Stimulated activated naive CD8-positive, alpha-beta T cell treated with anti-CD3 and anti-CD28 coated beads, Interleukin-15, amount 100 ng/mL, for 72 hours (primary cell): ENCODE measurements around the gene DCAF8L1.
"Not testable (repeated sequence)": the region's sequence is repeated elsewhere in the genome, so short reads cannot be mapped to it uniquely, and the experiment has no call there.

Experiments
- ATAC-seq: fragments of 150-1000 bp; cut with Tn5 transposase; 2 replicates; pipeline ENCODE4 v1.10.0; 2021; ENCODE audit warnings: mild to moderate bottlenecking, moderate library complexity
- DNase-seq, 2 donors: peaks; one replicate each; pipeline ENCODE4 v3.0.0; 2021 to 2022
- H3K27ac Mint-ChIP-seq, 2 donors: one replicate each; pipeline ENCODE4 v1.8.0; 2022; ENCODE audit warnings: mild to moderate bottlenecking in 2 of 2, mixed read lengths in 2 of 2, moderate library complexity in 2 of 2
- H3K27me3 Mint-ChIP-seq: one replicate; pipeline ENCODE4 v1.8.0; 2022; ENCODE audit warnings: mixed read lengths
- H3K4me1 Mint-ChIP-seq: one replicate; pipeline ENCODE4 v1.8.0; 2022; ENCODE audit warnings: mild to moderate bottlenecking, mixed read lengths
- H3K4me3 Mint-ChIP-seq, 2 donors: one replicate each; pipeline ENCODE4 v1.8.0; 2022; ENCODE audit warnings: mild to moderate bottlenecking in 2 of 2, mixed read lengths in 2 of 2, moderate library complexity in 1 of 2
- H3K9me3 Mint-ChIP-seq, 2 donors: one replicate each; pipeline ENCODE4 v1.8.0; 2022; ENCODE audit warnings: mixed read lengths in 2 of 2

Gene DCAF8L1

DNA sequence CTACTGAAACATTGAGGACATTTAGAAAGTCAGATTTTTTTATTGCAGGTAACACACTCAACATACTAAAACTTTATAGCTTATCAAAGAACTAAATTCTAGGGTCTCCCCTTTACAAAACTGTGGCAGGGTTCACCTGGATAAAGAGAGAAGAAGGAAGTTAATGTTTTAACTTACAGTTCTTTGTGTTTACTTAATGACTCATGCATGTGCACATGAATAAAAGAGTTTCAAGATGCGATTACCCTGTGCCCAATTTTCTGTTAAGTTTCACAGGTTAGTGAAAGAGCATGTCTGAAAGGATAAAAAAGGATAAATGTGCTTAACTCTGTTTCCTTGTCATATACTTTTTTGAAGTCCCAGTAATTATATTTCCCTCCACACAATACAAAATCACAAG, 16.8 kb downstream of the DCAF8L1 start:
- Mint-ChIP-seq H3K9me3 (no peaks in the 10 kb centered on the region), H3K4me3 (no peak overlapping the region), H3K27ac (no peak overlapping the region), H3K4me1 (no peaks in the 10 kb centered on the region), H3K27me3 (no peaks in the 10 kb centered on the region)
- ATAC-seq (no peak), DNase-seq (no peak)

DNA sequence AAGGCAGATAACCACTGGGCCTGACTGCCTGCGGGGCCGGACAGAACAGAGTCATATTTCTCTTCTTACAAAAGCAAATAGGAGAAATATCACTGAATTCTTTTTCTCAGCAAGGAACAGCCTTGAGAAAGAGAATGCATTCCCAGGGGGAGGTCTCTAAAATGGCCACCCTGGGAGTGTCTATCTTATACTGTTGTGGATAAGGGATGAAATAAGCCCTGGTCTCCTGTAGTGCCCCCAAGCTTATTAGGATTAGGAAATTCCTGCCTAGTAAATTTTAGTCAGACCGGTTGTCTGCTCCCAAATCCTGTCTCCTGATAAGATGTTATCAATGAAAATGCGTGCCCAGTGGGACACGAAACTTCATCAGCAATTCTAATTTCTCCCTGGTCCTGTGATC, 20.8 kb downstream of the DCAF8L1 start:
- not testable (repeated sequence) for H3K4me1 Mint-ChIP-seq, H3K4me3 Mint-ChIP-seq, DNase-seq, H3K27ac Mint-ChIP-seq, H3K27me3 Mint-ChIP-seq, ATAC-seq, H3K9me3 Mint-ChIP-seq

DNA sequence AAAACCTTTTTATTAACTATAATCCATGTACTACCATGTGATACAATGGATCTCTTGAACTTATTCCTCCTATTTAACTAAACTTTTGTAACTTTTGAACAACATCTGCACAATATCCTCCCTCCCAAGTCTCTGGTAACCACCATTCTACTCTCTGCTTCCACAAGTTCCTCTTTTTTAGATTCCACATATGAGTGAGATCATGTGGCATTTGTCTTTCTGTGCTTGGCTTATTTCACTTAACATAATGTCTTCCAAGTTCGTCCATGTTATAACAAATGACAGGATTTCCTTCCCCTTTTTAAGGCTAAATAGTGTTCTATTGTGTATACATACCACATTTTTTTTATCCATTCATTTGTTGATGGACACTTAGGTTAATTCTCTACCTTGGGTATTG, 28.1 kb downstream of the DCAF8L1 start:
- Mint-ChIP-seq H3K27me3 (no peaks in the 10 kb centered on the region), H3K4me3 (no peak overlapping the region), H3K27ac (no peak overlapping the region), H3K9me3 (peaks cover 0 to 7% of the 10 kb centered on the region in 2 donors), H3K4me1 (no peaks in the 10 kb centered on the region)
- ATAC-seq (no peak), DNase-seq (no peak)

DNA sequence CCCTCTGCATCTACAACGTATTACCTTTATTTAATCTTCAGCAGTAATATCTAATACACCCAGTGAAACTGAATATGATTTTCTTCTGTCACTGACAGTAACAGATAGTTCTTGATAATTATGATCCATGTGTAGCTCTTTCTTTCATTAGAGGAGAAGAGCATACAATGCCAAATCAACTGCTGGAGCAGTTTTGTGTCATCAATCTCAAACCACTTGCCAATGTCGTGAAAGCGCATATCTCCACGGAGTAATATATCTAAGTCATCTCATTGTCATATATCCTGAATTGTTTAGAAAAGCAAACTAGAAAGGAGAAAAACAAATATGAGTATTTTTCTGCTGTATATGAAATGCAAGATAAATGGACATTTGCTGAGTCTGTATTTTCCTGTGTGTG, 47.9 kb downstream of the DCAF8L1 start:
- no peak for ATAC-seq
- DNase-seq = no peak
- no peak overlapping the region for H3K27ac Mint-ChIP-seq
- no peaks in the 10 kb centered on the region for H3K27me3 Mint-ChIP-seq
- no peaks in the 10 kb centered on the region for H3K4me1 Mint-ChIP-seq
- no peak overlapping the region for H3K4me3 Mint-ChIP-seq
- peaks cover 0 to 6% of the 10 kb centered on the region in 2 donors for H3K9me3 Mint-ChIP-seq
